GM23338 (cell line): Measurements from ENCODE around the gene WWOX. TPM values are rescaled to one million over a fixed set of nuclear protein-coding genes. Genes with fewer than 3 reads are reported as not detected.

ENCODE experiments used
- ATAC-seq: fragments of 200-7000 bp; cut with Tn5 transposase; 3 replicates; pipeline ENCODE4 v1.9.1; 2020
- DNase-seq: peaks from one replicate; pipeline ENCODE4 v3.0.0-alpha.2; 2015; ENCODE audit warnings: low spot score
- H2AFZ ChIP-seq: fragments of 200-600 bp; sonication (generic); 2 replicates; pipeline ENCODE4 v1.8.0; 2016; ENCODE audit warnings: antibody characterized with exemption, mild to moderate bottlenecking, moderate library complexity
- H3F3A ChIP-seq: fragments of 200-600 bp; sonication (generic); replicated peaks from 2 replicates; pipeline ENCODE4 v1.8.0; 2017; ENCODE audit warnings: antibody characterized with exemption, mixed run types, low read depth
- H3K27ac ChIP-seq: fragments of 200-600 bp; sonication (generic); 2 replicates; pipeline ENCODE4 v1.6.1; 2016; ENCODE audit warnings: low read depth
- H3K27me3 ChIP-seq: fragments of 200-600 bp; sonication (generic); 2 replicates; pipeline ENCODE4 v1.8.0; 2016; ENCODE audit warnings: mild to moderate bottlenecking, mixed run types, moderate library complexity; ENCODE audit not compliant: insufficient read depth
- H3K36me3 ChIP-seq: fragments of 200-600 bp; sonication (generic); 2 replicates; pipeline ENCODE4 v1.8.0; 2016; ENCODE audit warnings: mild to moderate bottlenecking; ENCODE audit not compliant: insufficient read depth
- H3K4me1 ChIP-seq: fragments of 200-600 bp; sonication (generic); 2 replicates; pipeline ENCODE4 v1.8.0; 2016; ENCODE audit warnings: mild to moderate bottlenecking, moderate library complexity; ENCODE audit not compliant: insufficient read depth
- H3K4me2 ChIP-seq: fragments of 200-600 bp; sonication (generic); 2 replicates; pipeline ENCODE4 v1.7.1; 2017; ENCODE audit warnings: mixed run types
- H3K4me3 ChIP-seq: fragments of 200-600 bp; sonication (generic); 2 replicates; pipeline ENCODE4 v1.6.1; 2016; ENCODE audit warnings: mixed run types
- H3K79me2 ChIP-seq: fragments of 200-600 bp; sonication (generic); replicated peaks from 2 replicates; pipeline ENCODE4 v1.8.0; 2017; ENCODE audit warnings: mild to moderate bottlenecking; ENCODE audit not compliant: insufficient read depth
- H3K9me2 ChIP-seq: fragments of 200-600 bp; sonication (generic); 2 replicates; pipeline ENCODE4 v1.8.0; 2017; ENCODE audit not compliant: insufficient read depth
- H4K20me1 ChIP-seq: fragments of 200-600 bp; sonication (generic); replicated peaks from 2 replicates; pipeline ENCODE4 v1.8.0; 2017; ENCODE audit warnings: mild to moderate bottlenecking; ENCODE audit not compliant: insufficient read depth
- H3K27ac Mint-ChIP-seq: 2 replicates; pipeline ENCODE4 v1.8.0; 2020; ENCODE audit warnings: inconsistent platforms, mild to moderate bottlenecking, moderate library complexity, mixed read lengths
- H3K27me3 Mint-ChIP-seq: 3 replicates; pipeline ENCODE4 v1.8.0; 2022; ENCODE audit warnings: low read depth, mild to moderate bottlenecking, moderate library complexity, mixed read lengths, inconsistent platforms; ENCODE audit not compliant: insufficient read depth, poor library complexity
- H3K36me3 Mint-ChIP-seq: 3 replicates; pipeline ENCODE4 v1.8.0; 2021; ENCODE audit warnings: low read depth, mild to moderate bottlenecking, inconsistent platforms, moderate library complexity, mixed read lengths
- H3K4me1 Mint-ChIP-seq: 3 replicates; pipeline ENCODE4 v1.8.0; 2020; ENCODE audit warnings: mild to moderate bottlenecking, inconsistent platforms, mixed read lengths
- H3K4me3 Mint-ChIP-seq: 3 replicates; pipeline ENCODE4 v1.8.0; 2021; ENCODE audit warnings: moderate library complexity, mild to moderate bottlenecking, inconsistent platforms, mixed read lengths
- H3K9me3 Mint-ChIP-seq: 3 replicates; pipeline ENCODE4 v1.8.0; 2020; ENCODE audit warnings: moderate library complexity, mild to moderate bottlenecking, inconsistent platforms, mixed read lengths
- CREB1 ChIP-seq: fragments of 250-450 bp; sonication (Bioruptor Pico); IDR thresholded peaks from 2 replicates; pipeline ENCODE4 v1.5.0; 2020; ENCODE audit warnings: low read depth, mild to moderate bottlenecking, moderate library complexity
- CTCF ChIP-seq, 2 experiments: fragments of 200-600 bp in 1 of 2; sonication (generic) in 1 of 2; conservative IDR thresholded peaks; 2 replicates each; pipeline versions ENCODE4 v1.5.1 to v1.6.1; 2016 to 2017; ENCODE audit warnings: antibody characterized with exemption in 2 of 2, low read depth in 2 of 2, mild to moderate bottlenecking in 2 of 2, moderate library complexity in 1 of 2
- ETS1 ChIP-seq: IDR thresholded peaks from 2 replicates; pipeline ENCODE4 v1.6.1; 2016; ENCODE audit warnings: antibody characterized with exemption
- EZH2 ChIP-seq: fragments of 200-600 bp; sonication (generic); IDR thresholded peaks from one replicate; pipeline ENCODE4 v1.8.0; 2017; ENCODE audit warnings: antibody characterized with exemption, mild to moderate bottlenecking, low read depth; ENCODE audit not compliant: unreplicated experiment
- EZH2phosphoT487 ChIP-seq: fragments of 200-600 bp; sonication (generic); IDR thresholded peaks from one replicate; pipeline ENCODE4 v1.8.1; 2018; ENCODE audit warnings: antibody characterized with exemption; ENCODE audit not compliant: unreplicated experiment
- JUNB ChIP-seq: IDR thresholded peaks from one replicate; pipeline ENCODE4 v1.6.1; 2016; ENCODE audit warnings: antibody characterized with exemption; ENCODE audit not compliant: unreplicated experiment
- NANOG ChIP-seq: IDR thresholded peaks from 2 replicates; pipeline ENCODE4 v1.6.1; 2016; ENCODE audit warnings: antibody characterized with exemption, borderline replicate concordance
- POLR2AphosphoS5 ChIP-seq: IDR thresholded peaks from 2 replicates; pipeline ENCODE4 v1.6.1; 2016; ENCODE audit warnings: antibody characterized with exemption, low read depth
- REST ChIP-seq: IDR thresholded peaks from one replicate; pipeline ENCODE4 v1.6.1; 2018; ENCODE audit warnings: antibody characterized with exemption; ENCODE audit not compliant: unreplicated experiment
- STAT1 ChIP-seq: IDR thresholded peaks from one replicate; pipeline ENCODE4 v1.6.1; 2016; ENCODE audit warnings: antibody characterized with exemption; ENCODE audit not compliant: unreplicated experiment
- ZNF114 ChIP-seq: fragments of 250-450 bp; sonication (Bioruptor Pico); IDR thresholded peaks from 2 replicates; pipeline ENCODE4 v1.5.0; 2020; ENCODE audit warnings: mild to moderate bottlenecking, moderate library complexity
- ZNF331 ChIP-seq: fragments of 250-450 bp; sonication (Bioruptor Pico); IDR thresholded peaks from 2 replicates; pipeline ENCODE4 v1.5.0; 2020; ENCODE audit warnings: low read depth, mild to moderate bottlenecking, moderate library complexity
- ZNF462 ChIP-seq: fragments of 250-450 bp; sonication (Bioruptor Pico); IDR thresholded peaks from 2 replicates; pipeline ENCODE4 v1.5.0; 2020; ENCODE audit warnings: mild to moderate bottlenecking, moderate library complexity
- polyA plus RNA-seq: library from polyadenylated mRNA; unstranded; fragments of >200 nt; fragmentation: Nextera tagmentation; extraction: Ambion mirVana; gene quantifications from 2 replicates; pipeline ENCODE4 v1.2.1, GENCODE V29; 2016
- total RNA-seq: library from RNA; depleted of rRNA; stranded (reverse); fragments of >200 nt; shearing (Covaris generic); gene quantifications from 2 replicates; pipeline ENCODE4 v1.2.3, GENCODE V29; 2014

The WWOX gene
- total and polyA plus RNA-seq, 2 experiments from 2014 or later: 10.0 to 19.3 TPM

- Histone ChIP-seq H3K79me2 (no peaks in the 10 kb centered on the region), H3K4me2 (no peak overlapping the region), H4K20me1 (no peaks in the 10 kb centered on the region), H3K9me2 (no peaks in the 10 kb centered on the region), H2AFZ (no peak overlapping the region), H3K27ac (no peak overlapping the region), H3K36me3 (no peaks in the 10 kb centered on the region), H3K4me3 (no peak overlapping the region), H3F3A (no peaks in the 10 kb centered on the region), H3K4me1 (peaks cover 26% of the 10 kb centered on the region), H3K27me3 (no peaks in the 10 kb centered on the region)
- Mint-ChIP-seq H3K9me3 (no peaks in the 10 kb centered on the region), H3K27me3 (no peaks in the 10 kb centered on the region), H3K4me1 (peaks cover 33% of the 10 kb centered on the region), H3K4me3 (no peak overlapping the region), H3K36me3 (no peaks in the 10 kb centered on the region), H3K27ac (no peak overlapping the region)
- peak; percentile 51 for ATAC-seq
- no peak for DNase-seq
- TF ChIP-seq STAT1 (no peak), ETS1 (no peak), REST (no peak), JUNB (no peak), CTCF (conservative IDR thresholded peaks at IDR 0.05; ENCODE audit: low read depth in 2 of 2) (no peak), EZH2phosphoT487 (no peak), CREB1 (CRISPR knock-in tag) (no peak), ZNF462 (CRISPR knock-in tag) (no peak), ZNF114 (CRISPR knock-in tag) (no peak), POLR2AphosphoS5 (no peak), EZH2 (no peak), NANOG (no peak), ZNF331 (no peak)
Observed at GRCh38 chr16:79096246-79096645, 996.8 kb downstream of the WWOX start.
